Retinal pigment epithelial cell (primary cell): ENCODE data around the gene COQ10A.

Source experiments
- DNase-seq: peaks from one replicate; pipeline ENCODE4 v3.0.0-alpha.2; 2010; ENCODE audit warnings: low read depth
- H3K4me3 ChIP-seq: 2 replicates; pipeline ENCODE4 v1.5.1; 2011; ENCODE audit warnings: mild to moderate bottlenecking, low read length, control low read depth, moderate library complexity
- TF ChIP-seq, protein P1 (sequence below): conservative IDR thresholded peaks from 2 replicates; pipeline ENCODE4 v1.5.1; 2011; ENCODE audit warnings: low read depth, low read length, control low read depth, inconsistent platforms

Gene COQ10A

GRCh38 chr12:56293795-56294194, 27.1 kb downstream of the COQ10A start:
- DNase-seq, result no peak
- TF ChIP-seq, protein P1, sequence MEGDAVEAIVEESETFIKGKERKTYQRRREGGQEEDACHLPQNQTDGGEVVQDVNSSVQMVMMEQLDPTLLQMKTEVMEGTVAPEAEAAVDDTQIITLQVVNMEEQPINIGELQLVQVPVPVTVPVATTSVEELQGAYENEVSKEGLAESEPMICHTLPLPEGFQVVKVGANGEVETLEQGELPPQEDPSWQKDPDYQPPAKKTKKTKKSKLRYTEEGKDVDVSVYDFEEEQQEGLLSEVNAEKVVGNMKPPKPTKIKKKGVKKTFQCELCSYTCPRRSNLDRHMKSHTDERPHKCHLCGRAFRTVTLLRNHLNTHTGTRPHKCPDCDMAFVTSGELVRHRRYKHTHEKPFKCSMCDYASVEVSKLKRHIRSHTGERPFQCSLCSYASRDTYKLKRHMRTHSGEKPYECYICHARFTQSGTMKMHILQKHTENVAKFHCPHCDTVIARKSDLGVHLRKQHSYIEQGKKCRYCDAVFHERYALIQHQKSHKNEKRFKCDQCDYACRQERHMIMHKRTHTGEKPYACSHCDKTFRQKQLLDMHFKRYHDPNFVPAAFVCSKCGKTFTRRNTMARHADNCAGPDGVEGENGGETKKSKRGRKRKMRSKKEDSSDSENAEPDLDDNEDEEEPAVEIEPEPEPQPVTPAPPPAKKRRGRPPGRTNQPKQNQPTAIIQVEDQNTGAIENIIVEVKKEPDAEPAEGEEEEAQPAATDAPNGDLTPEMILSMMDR, result no peak
- H3K4me3 ChIP-seq, result no peak overlapping the region

GRCh38 chr12:56296295-56296694, 29.6 kb downstream of the COQ10A start:
- H3K4me3 ChIP-seq, result no peak overlapping the region
- TF ChIP-seq, protein P1, result no peak
- no peak for DNase-seq

DNA sequence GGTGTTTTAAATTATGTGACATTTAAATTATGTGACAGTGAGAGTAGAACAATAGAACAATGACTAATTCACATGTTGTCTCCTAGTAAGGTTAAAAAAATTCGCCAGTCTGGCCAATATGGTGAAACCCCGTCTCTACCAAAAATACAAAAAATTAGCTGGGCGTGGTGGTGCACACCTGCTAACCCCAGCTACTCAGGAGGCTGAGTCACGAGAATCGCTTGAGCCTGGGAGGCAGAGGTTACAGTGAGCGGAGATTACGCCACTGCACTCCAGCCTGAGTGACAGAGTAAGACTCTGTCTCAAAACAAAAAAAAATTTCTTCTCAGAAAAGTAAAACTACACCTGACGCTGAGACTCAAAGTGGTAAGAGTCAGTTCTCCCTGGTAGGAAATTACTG, 30.7 kb downstream of the COQ10A start:
- no peak for DNase-seq
- no peak overlapping the region for H3K4me3 ChIP-seq
- TF ChIP-seq, protein P1, result no peak

GRCh38 chr12:56298828-56299227, 32.1 kb downstream of the COQ10A start:
- TF ChIP-seq, protein P1, result no peak
- H3K4me3 ChIP-seq, result peak overlapping the region; percentile 78
- no peak for DNase-seq

DNA sequence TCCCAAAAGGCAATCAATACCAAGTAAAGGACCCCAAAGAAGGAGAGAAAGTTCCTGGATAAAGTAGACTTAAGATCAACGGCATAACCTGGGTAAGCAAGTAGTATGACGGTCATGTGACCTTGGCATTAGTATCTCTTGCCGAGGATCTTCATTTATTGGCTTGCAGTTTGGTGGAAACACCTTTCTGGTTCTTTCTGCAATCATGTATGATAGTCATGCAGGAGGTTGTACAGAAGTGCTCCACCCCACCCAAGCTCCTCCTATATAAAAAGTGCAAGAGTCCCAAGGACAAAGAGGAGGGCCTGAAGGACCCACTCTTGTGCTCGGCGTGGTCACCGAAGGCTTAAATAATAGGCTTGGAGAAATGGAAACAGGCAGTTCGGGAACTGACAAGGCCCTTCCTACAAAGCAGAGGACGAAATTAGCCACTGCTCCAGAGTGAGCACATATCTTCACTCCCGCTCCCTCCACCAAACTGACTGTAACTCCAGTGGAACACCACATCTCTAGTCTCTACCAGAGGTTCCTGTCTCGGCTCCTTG, 32.6 kb downstream of the COQ10A start:
- DNase-seq, result peak; percentile 7
- peak overlapping the region; percentile 78 for H3K4me3 ChIP-seq
- TF ChIP-seq, protein P1, result no peak

DNA sequence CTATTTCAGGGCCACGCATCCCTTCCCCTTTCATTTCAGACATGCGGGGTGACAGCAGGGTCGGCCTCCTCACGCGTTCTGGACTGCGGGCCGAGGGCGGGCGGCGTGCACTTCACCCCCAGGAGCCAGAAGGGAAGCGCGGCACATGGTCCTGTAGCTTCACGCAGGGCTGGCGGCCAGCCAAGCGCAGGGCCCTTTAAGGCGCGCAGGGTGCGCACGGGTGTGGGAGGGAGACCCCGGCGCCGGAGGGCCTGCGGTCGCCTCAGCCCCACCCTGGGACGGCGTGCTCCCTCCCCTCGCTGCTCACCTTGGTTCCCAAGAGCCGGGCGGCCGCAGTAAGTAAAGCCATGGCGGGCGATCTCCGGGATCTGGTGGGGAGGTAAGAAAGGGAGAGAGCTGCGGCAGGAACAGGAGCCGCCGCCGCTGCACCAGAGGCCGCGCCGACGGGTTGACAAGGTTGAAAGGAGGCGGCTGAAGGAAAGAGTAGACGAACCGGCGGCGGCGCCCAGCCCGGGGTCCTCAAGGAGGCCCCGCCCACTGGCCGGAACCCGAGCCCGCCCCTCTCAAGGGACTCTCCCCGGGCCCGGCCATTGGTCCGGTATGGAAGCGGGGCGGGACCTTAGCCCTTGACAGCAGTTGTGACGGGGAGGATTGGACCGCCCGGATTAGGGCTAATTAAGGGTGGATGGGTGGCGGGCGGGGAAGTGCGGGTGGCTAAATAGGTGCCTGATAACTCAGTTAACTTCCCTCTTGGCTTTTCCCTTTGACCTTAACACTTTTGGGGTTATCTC, 33.3 kb downstream of the COQ10A start, which contains the start of gene CS:
Gene CS, minus strand, starts transcription at position 478 of the 791 bp plus-strand sequence. Its CDS starts 129 bp downstream, at position 349.
- H3K4me3 ChIP-seq, result peak within 1 kb of the TSS; percentile 78
- DNase-seq, result peak; percentile 92
- TF ChIP-seq, protein P1, result no peak
